Pancreas (tissue), 10 donors: ENCODE results near the gene ESYT1. TPM values are rescaled to one million over a fixed set of nuclear protein-coding genes. Genes with fewer than 3 reads are reported as not detected.
A peak's percentile ranks its signal among the peaks of the same experiment; 100 is the strongest.

Source experiments
- ATAC-seq, 4 donors: fragments of 200-7000 bp; cut with Tn5 transposase; one replicate each; pipeline versions ENCODE4 v1.8.0 to v1.9.1; 2020; ENCODE audit warnings: mild to moderate bottlenecking in 4 of 4, moderate library complexity in 4 of 4
- DNase-seq, 6 donors: peaks; one replicate each; pipeline ENCODE4 v3.0.0-alpha.2; 2020
- FAIRE-seq: peaks from 2 replicates; lab custom pipeline; 2012; peaks lifted over from hg19 to GRCh38; lab: Jason Lieb, UNC
- H3K27ac ChIP-seq, 4 donors: fragments of 200-600 bp; sonication (generic); 1 replicate in 3 of 4; 2 replicates in 1 of 4; pipeline versions ENCODE4 v1.5.0 to v1.8.0; 2020
- H3K27me3 ChIP-seq, 4 donors: fragments of 200-600 bp; one replicate each; pipeline ENCODE4 v1.8.0; 2021
- H3K36me3 ChIP-seq, 3 donors: fragments of 200-600 bp; sonication (generic) in 1 of 3; one replicate each; pipeline versions ENCODE4 v1.5.0 to v1.8.0; 2020 to 2021
- H3K4me1 ChIP-seq, 3 donors: fragments of 200-600 bp; one replicate each; pipeline ENCODE4 v1.8.0; 2021
- H3K4me3 ChIP-seq, 4 donors: fragments of 200-600 bp; sonication (generic) in 2 of 4; one replicate each; pipeline versions ENCODE4 v1.5.0 to v1.8.0; 2020 to 2021
- H3K9me3 ChIP-seq, 4 donors: fragments of 200-600 bp; one replicate each; pipeline ENCODE4 v1.8.0; 2021
- CTCF ChIP-seq, 4 donors: fragments of 200-600 bp; sonication (generic) in 3 of 4; IDR thresholded peaks; one replicate each; pipeline versions ENCODE4 v1.5.0 to v1.8.0; 2021; ENCODE audit warnings: antibody characterized with exemption in 4 of 4
- WGBS, 2 donors: extraction: QIAGEN DNeasy Blood & Tissue Kit; methylation state at CpG; one replicate each; pipeline ENCODE4 v1.1.7; 2013; 5-methylcytosine and 5-hydroxymethylcytosine counted together
- intact Hi-C, 3 donors: fragments of 100-400 bp; cut with DNase I; formaldehyde crosslinking; loops; one replicate each; pipeline versions ENCODE4 v1.11.1 to v1.14.2; 2022
- polyA plus RNA-seq, 2 donors: library from polyadenylated mRNA; stranded (reverse); fragments of 200-250 nt; gene quantifications; one replicate each; pipeline ENCODE4 v1.2.3, GENCODE V29; 2013
- total RNA-seq, 6 donors: library from RNA; stranded (reverse); fragmentation: NEBNext Ultra II Directional in 4 of 6; extraction: Animal tissue kit (Norgen Biotek cat#: 25700) in 4 of 6; gene quantifications; one replicate each; pipeline versions ENCODE4 v1.2.1 to v1.2.4, GENCODE V29; 2021 to 2023
- donor health status: healthy with polysubstance abuse.
- donor health status: DM: no; HTN: no; CAD: no; lungs with moderate emphysema.
- donor health status: DM: no; HTN: no; CAD: no.
- donor health status: control.
- donor health status: control.
- donor health status: Bipolar disorder and iron deficiency.
- donor health status: DM: yes; HTN: yes; CAD: no.
- donor health status: DM: no; HTN: no; CAD: no.
- donor health status: DM: no; HTN: no; CAD: no.
- donor health status: DM: yes; HTN: yes; CAD: no.

Gene ESYT1
- total and polyA plus RNA-seq, 8 donors = 22.5 to 55.1 (median 45.3) TPM

- peak; percentile 89 to 94 (median 90) for ATAC-seq
- intact Hi-C loops = no loop called here
- H3K27ac ChIP-seq = peak within 1 kb of the TSS; percentile 67 to 96 (median 91)
- H3K36me3 ChIP-seq = peaks cover 0 to 34% (median 19%) of the 10 kb centered on the region in 3 donors
- no peaks in the 10 kb centered on the region for H3K27me3 ChIP-seq
- FAIRE-seq = no peak
- no peaks in the 10 kb centered on the region for H3K9me3 ChIP-seq
- WGBS, 2 donors = 0 to 1% methylated on average over 29 to 30 of the region's 30 CpGs
- DNase-seq = peak; percentile 85 to 98 (median 96)
- TF ChIP-seq CTCF (IDR thresholded peaks at IDR 0.05) = no peak
- peaks cover 8 to 23% (median 13%) of the 10 kb centered on the region in 3 donors for H3K4me1 ChIP-seq
- H3K4me3 ChIP-seq = peak within 1 kb of the TSS; percentile 54 to 86 (median 71)
Measured at GRCh38 chr12:56158029-56158925, 30.2 kb downstream of the ESYT1 start, which contains the start of gene MYL6. Gene MYL6 (plus strand): TSS chr12:56158359. CDS start chr12:56158402, 43 bp downstream.

- H3K4me3 ChIP-seq = peak overlapping the region; percentile 54 to 86 (median 71)
- intact Hi-C loops = no loop called here
- H3K27me3 ChIP-seq = no peaks in the 10 kb centered on the region
- no peak for TF ChIP-seq CTCF (IDR thresholded peaks at IDR 0.05)
- peak; percentile 43 to 69 (median 58) for ATAC-seq
- H3K9me3 ChIP-seq = no peaks in the 10 kb centered on the region
- DNase-seq = peak; percentile 58 to 81 (median 72)
- H3K27ac ChIP-seq = peak overlapping the region; percentile 67 to 96 (median 91)
- peaks cover 0 to 41% (median 19%) of the 10 kb centered on the region in 3 donors for H3K36me3 ChIP-seq
- H3K4me1 ChIP-seq = peaks cover 8 to 23% (median 13%) of the 10 kb centered on the region in 3 donors
- FAIRE-seq = no peak
- WGBS, 2 donors = 0 to 1% methylated on average over 6 of the region's 6 CpGs
Measured at GRCh38 chr12:56158926-56159461, 30.9 kb downstream of the ESYT1 start.

- peak overlapping the region in 3 of 4 donors; percentile 86 to 96 (median 96) for H3K27ac ChIP-seq
- peaks cover 0 to 45% (median 19%) of the 10 kb centered on the region in 3 donors for H3K36me3 ChIP-seq
- intact Hi-C loops = no loop called here
- H3K9me3 ChIP-seq = no peaks in the 10 kb centered on the region
- H3K4me3 ChIP-seq = peak overlapping the region; percentile 54 to 86 (median 71)
- whole genome bisulfite sequencing, 2 donors = 10% methylated on average over 8 of the region's 8 CpGs
- H3K27me3 ChIP-seq = no peaks in the 10 kb centered on the region
- DNase-seq (no peak), FAIRE-seq (no peak), ATAC-seq (no peak)
- H3K4me1 ChIP-seq = peaks cover 8 to 23% (median 13%) of the 10 kb centered on the region in 3 donors
- no peak for TF ChIP-seq CTCF (IDR thresholded peaks at IDR 0.05)
Measured at GRCh38 chr12:56159482-56160192, 31.6 kb downstream of the ESYT1 start.

GRCh38 chr12:56160193-56160763, 32.2 kb downstream of the ESYT1 start:
- Histone ChIP-seq H3K4me1 (peaks cover 8 to 23% (median 13%) of the 10 kb centered on the region in 3 donors), H3K27ac (peak overlapping the region in 2 of 4 donors; percentile 96), H3K27me3 (no peaks in the 10 kb centered on the region), H3K4me3 (peak overlapping the region in 3 of 4 donors; percentile 54 to 86 (median 68)), H3K36me3 (peaks cover 0 to 51% (median 19%) of the 10 kb centered on the region in 3 donors), H3K9me3 (no peaks in the 10 kb centered on the region)
- WGBS, 2 donors = 49 to 68% methylated on average over 6 to 7 of the region's 7 CpGs
- FAIRE-seq (no peak), ATAC-seq (no peak), DNase-seq (no peak)
- intact Hi-C loops = no loop called here
- no peak for TF ChIP-seq CTCF (IDR thresholded peaks at IDR 0.05)
